Measurements from ENCODE around the gene ARHGEF17.

DNA sequence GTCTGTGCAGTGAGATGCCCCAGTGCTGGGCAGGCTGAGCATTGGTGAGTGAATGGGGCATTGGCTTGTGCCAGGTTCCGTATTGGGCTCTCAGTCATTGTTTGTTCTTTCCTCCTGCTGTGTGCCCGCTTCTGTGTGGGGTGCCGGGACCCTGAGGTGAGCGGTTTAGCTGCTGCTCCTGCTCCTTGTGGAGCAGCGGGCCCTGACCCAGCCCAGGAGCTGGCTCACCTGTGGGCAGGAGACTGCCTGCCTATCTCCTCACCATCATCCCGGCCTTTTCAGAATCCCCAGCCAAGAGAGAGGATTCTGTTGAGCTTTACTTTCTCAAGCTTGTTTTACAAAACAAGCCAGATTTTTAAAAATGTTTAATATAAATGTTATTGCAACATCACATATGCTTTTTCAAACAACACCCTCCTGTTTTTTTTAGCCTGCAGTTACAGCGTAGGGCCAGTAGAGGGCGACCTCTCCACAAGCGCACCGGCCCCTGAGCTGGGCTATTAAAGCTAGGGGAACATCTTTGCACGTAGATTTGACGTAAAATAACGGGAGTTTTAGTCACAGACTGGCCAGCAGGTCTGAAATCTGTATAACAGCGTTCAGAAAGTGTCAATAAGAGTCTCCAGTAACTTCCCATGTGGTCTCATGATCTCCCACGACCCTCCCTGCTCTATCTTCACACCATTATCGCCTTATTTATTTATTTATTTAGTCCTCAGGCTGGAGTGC is 43.0 kb downstream of the ARHGEF17 start:
- TF ChIP-seq, protein P1, sequence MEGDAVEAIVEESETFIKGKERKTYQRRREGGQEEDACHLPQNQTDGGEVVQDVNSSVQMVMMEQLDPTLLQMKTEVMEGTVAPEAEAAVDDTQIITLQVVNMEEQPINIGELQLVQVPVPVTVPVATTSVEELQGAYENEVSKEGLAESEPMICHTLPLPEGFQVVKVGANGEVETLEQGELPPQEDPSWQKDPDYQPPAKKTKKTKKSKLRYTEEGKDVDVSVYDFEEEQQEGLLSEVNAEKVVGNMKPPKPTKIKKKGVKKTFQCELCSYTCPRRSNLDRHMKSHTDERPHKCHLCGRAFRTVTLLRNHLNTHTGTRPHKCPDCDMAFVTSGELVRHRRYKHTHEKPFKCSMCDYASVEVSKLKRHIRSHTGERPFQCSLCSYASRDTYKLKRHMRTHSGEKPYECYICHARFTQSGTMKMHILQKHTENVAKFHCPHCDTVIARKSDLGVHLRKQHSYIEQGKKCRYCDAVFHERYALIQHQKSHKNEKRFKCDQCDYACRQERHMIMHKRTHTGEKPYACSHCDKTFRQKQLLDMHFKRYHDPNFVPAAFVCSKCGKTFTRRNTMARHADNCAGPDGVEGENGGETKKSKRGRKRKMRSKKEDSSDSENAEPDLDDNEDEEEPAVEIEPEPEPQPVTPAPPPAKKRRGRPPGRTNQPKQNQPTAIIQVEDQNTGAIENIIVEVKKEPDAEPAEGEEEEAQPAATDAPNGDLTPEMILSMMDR (IDR thresholded peaks at IDR 0.05) = peak; percentile 87 to 98 (median 94)
- TF ChIP-seq POLR2A (IDR thresholded peaks at IDR 0.05) = no peak

Measured in Peyer's patch (tissue), 4 donors.